Iris pigment epithelial cell (primary cell): ENCODE measurements around the gene DHX40.
"Not testable (repeated sequence)": the region's sequence is repeated elsewhere in the genome, so short reads cannot be mapped to it uniquely, and the experiment has no call there.

Experiments
- DNase-seq: peaks from one replicate; pipeline ENCODE4 v3.0.0-alpha.2; 2011; ENCODE audit warnings: low read depth

Gene DHX40

GRCh38 chr17:59561042-59561441 lies 4.4 kb upstream of the DHX40 start:
- DNase-seq: peak; percentile 20

- peak; percentile 86 for DNase-seq
Measured at GRCh38 chr17:59565959-59566324, 532 bp downstream of the DHX40 start.

GRCh38 chr17:59569151-59569550 lies 3.7 kb downstream of the DHX40 start:
- not testable (repeated sequence) for DNase-seq

- peak; percentile 77 for DNase-seq
Measured at GRCh38 chr17:59572301-59572924, 7.0 kb downstream of the DHX40 start.

GRCh38 chr17:59584168-59584567 lies 18.8 kb downstream of the DHX40 start:
- not testable (repeated sequence) for DNase-seq

- no peak for DNase-seq
Measured at GRCh38 chr17:59600169-59600568, 34.8 kb downstream of the DHX40 start.

- no peak for DNase-seq
Measured at GRCh38 chr17:59601130-59601529, 35.7 kb downstream of the DHX40 start.

- no peak for DNase-seq
Measured at GRCh38 chr17:59607061-59607460, 41.7 kb downstream of the DHX40 start.

- no peak for DNase-seq
Measured at GRCh38 chr17:59607817-59608403, 42.5 kb downstream of the DHX40 start.

- DNase-seq: no peak
Measured at GRCh38 chr17:59611503-59611902, 46.1 kb downstream of the DHX40 start.

- DNase-seq: peak; percentile 61
Measured at GRCh38 chr17:59616253-59616920, 51.0 kb downstream of the DHX40 start.

GRCh38 chr17:59617156-59617732 lies 51.8 kb downstream of the DHX40 start:
- DNase-seq: no peak

GRCh38 chr17:59619035-59619297 lies 53.6 kb downstream of the DHX40 start:
- no peak for DNase-seq

GRCh38 chr17:59619298-59620063 lies 54.1 kb downstream of the DHX40 start, which contains the start of gene CLTC:
CLTC (plus strand) TSS chr17:59619895; CDS start chr17:59620132, 237 bp downstream.
- DNase-seq: peak; percentile 98

- no peak for DNase-seq
Measured at GRCh38 chr17:59620064-59620359, 54.6 kb downstream of the DHX40 start.

GRCh38 chr17:59620518-59621259 lies 55.3 kb downstream of the DHX40 start:
- DNase-seq: peak; percentile 27

GRCh38 chr17:59621771-59622170 lies 56.4 kb downstream of the DHX40 start:
- DNase-seq: no peak

GRCh38 chr17:59623151-59623550 lies 57.7 kb downstream of the DHX40 start:
- no peak for DNase-seq

GRCh38 chr17:59626756-59627155 lies 61.3 kb downstream of the DHX40 start:
- DNase-seq: no peak

- DNase-seq: peak; percentile 66
Measured at GRCh38 chr17:59627274-59627673, 61.9 kb downstream of the DHX40 start.

- peak; percentile 44 for DNase-seq
Measured at GRCh38 chr17:59627770-59628171, 62.4 kb downstream of the DHX40 start.

GRCh38 chr17:59629174-59629573 lies 63.8 kb downstream of the DHX40 start:
- DNase-seq: no peak
